ENCODE results near the gene TEKT1.

- TF ChIP-seq CTCF (IDR thresholded peaks at IDR 0.05; ENCODE audit: poor library complexity), result no peak
- TF ChIP-seq EZH2 (IDR thresholded peaks at IDR 0.05; ENCODE audit: borderline replicate concordance), result no peak
- TF ChIP-seq EZH2phosphoT487 (IDR thresholded peaks at IDR 0.05; ENCODE audit: low read depth, severe bottlenecking, unreplicated experiment), result no peak
Measured at GRCh38 chr17:6753006-6753445, 78.5 kb downstream of the TEKT1 start.

Measured in hepatocyte (in vitro differentiated cells).